ENCODE results near the gene HOXA5. TPM values are rescaled to one million over a fixed set of nuclear protein-coding genes. Genes with fewer than 3 reads are reported as not detected.
A peak's percentile ranks its signal among the peaks of the same experiment; 100 is the strongest.

HOXA5 gene
- total and polyA plus RNA-seq, 2 of the 8 experiments (the other 6 are each of a cell fraction or from before 2014, with no cell fraction given) = not detected

DNA sequence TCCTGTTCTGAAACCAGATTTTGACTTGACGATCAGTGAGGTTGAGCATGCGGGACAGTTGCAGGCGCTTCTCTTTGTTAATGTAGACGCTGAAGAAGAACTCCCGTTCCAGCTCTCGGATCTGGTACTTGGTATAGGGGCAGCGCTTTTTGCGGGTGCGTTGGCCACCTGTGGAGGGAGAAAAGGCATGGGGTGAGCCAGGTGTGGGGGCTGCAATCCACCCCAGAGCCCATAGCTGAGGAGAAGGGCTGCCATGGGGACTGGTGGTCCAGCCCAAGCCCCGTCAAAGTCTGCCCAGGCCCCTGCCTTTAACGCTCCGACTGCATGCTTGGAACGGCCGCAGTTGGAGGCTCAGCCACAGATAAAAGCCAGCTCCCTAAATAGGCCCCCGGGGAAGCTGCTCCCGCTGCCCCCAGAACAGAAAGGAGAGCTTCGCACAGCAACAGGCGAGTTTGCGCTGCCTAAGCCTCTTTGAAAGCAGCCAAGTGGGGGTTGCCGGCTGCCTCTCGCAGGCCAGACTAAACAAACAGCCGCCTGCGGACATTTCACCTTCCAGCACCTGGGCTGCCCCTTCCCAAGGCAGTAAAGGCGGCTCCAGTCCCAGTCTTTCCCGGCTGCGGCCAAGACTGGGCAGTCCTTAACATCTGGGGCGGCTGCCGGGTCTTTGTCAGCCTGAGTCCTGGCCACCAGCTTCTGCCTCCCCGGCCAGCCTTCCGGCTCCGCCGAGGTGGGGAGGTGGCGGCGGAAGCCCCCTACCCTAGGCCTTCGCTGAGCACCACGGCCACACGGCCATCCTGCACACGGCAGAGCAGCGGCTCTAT is 39.6 kb upstream of the HOXA5 start:
- 9% methylated on average over 37 of the region's 39 CpGs; no CpG with 5 or more reads in 1 of the 2 experiments for WGBS, 2 experiments (ENCODE audit: extremely low coverage in 1 of 2, insufficient coverage in 1 of 2, insufficient read length in 1 of 2, insufficient replicate concordance in 2 of 2, low coverage in 1 of 2, low lambda C conversion rate in 2 of 2, missing lambda C conversion rate in 1 of 2)
- H3K23me2 ChIP-seq (ENCODE audit: low read depth, low read length) = no peaks in the 10 kb centered on the region
- no peak overlapping the region for H2AFZ ChIP-seq (ENCODE audit: low read length)
- peak in 1 of 2 experiments; percentile 63 for DNase-seq (ENCODE audit: low read depth in 1 of 2, low spot score in 2 of 2)
- no peaks in the 10 kb centered on the region for H3K79me1 ChIP-seq (ENCODE audit: low read depth, low read length)
- peaks cover 41 to 45% of the 10 kb centered on the region in 2 experiments for H4K20me1 ChIP-seq (replicated peaks in 1 of 2; ENCODE audit: control insufficient read depth in 1 of 2, insufficient read depth in 2 of 2, low read length in 2 of 2)
- no peak overlapping the region for H3K18ac ChIP-seq (ENCODE audit: extremely low read depth, low read length)
- ChIA-PET POLR2A (ENCODE audit: partially characterized antibody) (no interaction called here), CTCF (ENCODE audit: partially characterized antibody) (interaction anchor here (0.6 to 2.6 kb wide), 10 partner anchors 8 to 779 kb away, joined by 3 to 10 read pairs (median 3); partner anchors contain the start of genes HOXA5 and HOXA7)
- H3K79me2 ChIP-seq (ENCODE audit: control insufficient read depth in 1 of 2, insufficient read depth in 2 of 2, low read length in 2 of 2) = no peaks in the 10 kb centered on the region
- peaks cover 0 to 13% (median 7%) of the 10 kb centered on the region in 4 experiments; a peak in 6 of 7 replicates for H3K4me1 ChIP-seq (replicated peaks in 1 of 4; ENCODE audit: control insufficient read depth in 3 of 4, insufficient read depth in 4 of 4, low read length in 3 of 4)
- H3K56ac ChIP-seq (replicated peaks; ENCODE audit: insufficient read length, low read depth, low read length) = no peak overlapping the region
- H3K9me3 ChIP-seq (ENCODE audit: insufficient read depth in 2 of 2, low read depth in 1 of 2, low read length in 1 of 2) = no peaks in the 10 kb centered on the region; a peak in 1 of 4 replicates
- H3K27me3 ChIP-seq (replicated peaks in 1 of 4; ENCODE audit: control insufficient read depth in 3 of 4, extremely low read depth in 1 of 4, insufficient read depth in 3 of 4, low read length in 3 of 4) = peaks cover 97 to 100% (median 99%) of the 10 kb centered on the region in 4 experiments
- H3K14ac ChIP-seq (ENCODE audit: insufficient read length) = no peak overlapping the region
- H4K5ac ChIP-seq (ENCODE audit: insufficient read length, low read depth, low read length) = no peak overlapping the region
- no peak overlapping the region for H2BK12ac ChIP-seq (ENCODE audit: low read depth, low read length)
- H2AK5ac ChIP-seq (ENCODE audit: low read depth, low read length) = no peak overlapping the region
- H3K23ac ChIP-seq (ENCODE audit: insufficient read length) = no peak overlapping the region
- no peak overlapping the region for H3K4ac ChIP-seq (replicated peaks; ENCODE audit: insufficient read length, low read depth, low read length)
- H2BK120ac ChIP-seq (replicated peaks; ENCODE audit: low read depth, low read length) = no peak overlapping the region
- H3K9ac ChIP-seq (replicated peaks in 1 of 4; ENCODE audit: extremely low read depth in 1 of 4, low read depth in 3 of 4, low read length in 3 of 4) = no peak overlapping the region
- H2BK20ac ChIP-seq (ENCODE audit: low read length) = no peak overlapping the region
- H3K36me3 ChIP-seq (ENCODE audit: control insufficient read depth in 2 of 4, insufficient read depth in 4 of 4, low read length in 3 of 4) = peaks cover 0 to 5% (median 0%) of the 10 kb centered on the region in 4 experiments; a peak in 1 of 8 replicates
- H3K4me2 ChIP-seq (ENCODE audit: insufficient read depth in 1 of 2, low read depth in 2 of 2, low read length in 2 of 2) = peak overlapping the region; percentile 17 to 33; a peak in 1 of 4 replicates
- H3K4me3 ChIP-seq (ENCODE audit: extremely low read depth in 1 of 4, insufficient read depth in 2 of 4, low read depth in 3 of 4, low read length in 4 of 4) = 0 out of 8 replicates have a peak overlapping the region, but pooled peaks of 1 of the 4 experiments have one; percentile 27
- no peak overlapping the region for H2BK5ac ChIP-seq (ENCODE audit: low read depth, low read length)
- H4K8ac ChIP-seq (ENCODE audit: extremely low read depth, insufficient read depth, low read length) = no peak overlapping the region
- no peak overlapping the region for H3K27ac ChIP-seq (ENCODE audit: low read depth, low read length)
- H4K91ac ChIP-seq (replicated peaks; ENCODE audit: insufficient read length, low read length) = no peak overlapping the region
- H2BK15ac ChIP-seq (ENCODE audit: low read length) = no peak overlapping the region
- no peak for FAIRE-seq
- TF ChIP-seq TCF12 (IDR thresholded peaks at IDR 0.05; ENCODE audit: low read depth, low read length) = peak; percentile 82
- no peak for TF ChIP-seq SIN3A (conservative IDR thresholded peaks at IDR 0.05 in 1 of 2, IDR thresholded peaks at IDR 0.05 in 1 of 2; ENCODE audit: low read depth in 1 of 2, low read length in 2 of 2)
- no peak for TF ChIP-seq RFX5 (IDR thresholded peaks at IDR 0.05; ENCODE audit: borderline replicate concordance, low read depth, low read length)
- no peak for TF ChIP-seq SAP30 (IDR thresholded peaks at IDR 0.05; ENCODE audit: insufficient read depth, insufficient replicate concordance, low read length)
- TF ChIP-seq CBX5 (IDR thresholded peaks at IDR 0.05; ENCODE audit: low read depth, low read length) = no peak
- peak; percentile 71; the same call in 1 of the 2 replicates for TF ChIP-seq GABPA (IDR thresholded peaks at IDR 0.05; ENCODE audit: borderline replicate concordance, insufficient read depth, low read length)
- TF ChIP-seq RBBP5 (IDR thresholded peaks at IDR 0.05; ENCODE audit: borderline replicate concordance, low read depth, low read length) = no peak
- peak; percentile 92 for TF ChIP-seq CTBP2 (IDR thresholded peaks at IDR 0.05; ENCODE audit: borderline replicate concordance, insufficient read depth, insufficient read length, low read length)
- no peak for TF ChIP-seq CBX8 (IDR thresholded peaks at IDR 0.05; ENCODE audit: borderline replicate concordance, low read depth, low read length)
- TF ChIP-seq SP1 (IDR thresholded peaks at IDR 0.05; ENCODE audit: low read depth, low read length) = peak; percentile 46; the same call in 1 of the 2 replicates
- TF ChIP-seq PHF8 (conservative IDR thresholded peaks at IDR 0.05; ENCODE audit: low read depth, low read length) = no peak
